Measurements from ENCODE around the gene OTOP2.
A peak's percentile ranks its signal among the peaks of the same experiment; 100 is the strongest.
"Not testable (repeated sequence)": the region's sequence is repeated elsewhere in the genome, so short reads cannot be mapped to it uniquely, and the experiment has no call there.

The OTOP2 gene

DNA sequence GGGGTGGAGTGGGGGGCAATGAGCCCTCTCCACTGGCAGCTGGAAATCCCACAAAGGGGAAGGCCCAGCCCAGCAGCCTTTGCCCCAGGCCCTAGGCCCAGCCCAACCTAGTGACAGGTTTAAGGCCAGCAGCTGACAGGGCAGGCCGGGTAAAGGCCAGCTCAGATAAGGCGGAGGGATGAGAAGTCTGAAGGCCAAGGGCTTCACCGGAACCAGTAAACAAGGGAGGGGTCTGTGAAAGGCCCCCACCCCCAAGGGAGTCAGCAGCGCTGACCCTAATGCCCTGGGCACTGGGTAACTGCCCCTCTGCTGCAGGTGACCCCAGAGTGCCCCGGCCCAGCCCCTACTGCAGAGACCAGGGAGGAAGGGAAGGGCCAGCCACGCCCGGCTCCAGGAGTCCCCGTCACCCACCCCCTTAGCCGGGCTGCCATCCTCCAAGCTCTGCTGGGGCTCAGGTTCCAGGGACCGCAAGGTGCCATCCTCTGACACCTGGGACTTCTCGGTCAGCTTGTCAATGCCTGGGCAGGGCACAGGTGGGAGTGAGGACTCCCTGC lies 29.1 kb downstream of the OTOP2 start:
- no peak for DNase-seq

GRCh38 chr17:74954115-74954514 lies 30.0 kb downstream of the OTOP2 start:
- no peak for DNase-seq

- DNase-seq: no peak
Measured at GRCh38 chr17:74954665-74955421, 30.8 kb downstream of the OTOP2 start.

- DNase-seq: no peak
Measured at GRCh38 chr17:74956093-74956492, 32.0 kb downstream of the OTOP2 start.

- peak; percentile 60 for DNase-seq
Measured at GRCh38 chr17:74957935-74958740, 34.1 kb downstream of the OTOP2 start.

- no peak for DNase-seq
Measured at GRCh38 chr17:74959826-74960515, 35.9 kb downstream of the OTOP2 start.

- DNase-seq: peak; percentile 78
Measured at GRCh38 chr17:74960570-74961342, 36.7 kb downstream of the OTOP2 start.

GRCh38 chr17:74961657-74962350 lies 37.7 kb downstream of the OTOP2 start:
- peak; percentile 85 for DNase-seq

- DNase-seq: no peak
Measured at GRCh38 chr17:74962622-74963394, 38.7 kb downstream of the OTOP2 start.

DNA sequence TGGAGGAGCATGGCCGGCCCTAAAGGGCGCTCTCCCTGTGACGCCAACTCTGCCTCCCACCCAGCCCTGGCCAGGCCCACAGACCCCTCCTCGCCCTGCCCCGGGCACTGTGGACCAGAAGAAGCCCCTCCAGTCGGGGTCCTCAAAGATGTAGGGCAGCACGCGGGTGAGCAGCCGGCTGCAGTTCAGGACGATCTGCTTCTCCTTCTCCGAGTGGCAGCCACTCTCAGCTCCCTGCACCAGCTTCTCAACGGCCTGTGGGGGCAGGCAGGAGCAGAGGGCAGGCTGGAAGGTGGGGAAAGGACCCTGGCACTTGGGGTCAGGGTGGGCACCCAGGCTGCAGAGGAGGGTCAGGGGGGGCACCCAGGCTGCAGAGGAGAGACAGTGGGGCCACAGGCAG lies 39.6 kb downstream of the OTOP2 start:
- no peak for DNase-seq

DNA sequence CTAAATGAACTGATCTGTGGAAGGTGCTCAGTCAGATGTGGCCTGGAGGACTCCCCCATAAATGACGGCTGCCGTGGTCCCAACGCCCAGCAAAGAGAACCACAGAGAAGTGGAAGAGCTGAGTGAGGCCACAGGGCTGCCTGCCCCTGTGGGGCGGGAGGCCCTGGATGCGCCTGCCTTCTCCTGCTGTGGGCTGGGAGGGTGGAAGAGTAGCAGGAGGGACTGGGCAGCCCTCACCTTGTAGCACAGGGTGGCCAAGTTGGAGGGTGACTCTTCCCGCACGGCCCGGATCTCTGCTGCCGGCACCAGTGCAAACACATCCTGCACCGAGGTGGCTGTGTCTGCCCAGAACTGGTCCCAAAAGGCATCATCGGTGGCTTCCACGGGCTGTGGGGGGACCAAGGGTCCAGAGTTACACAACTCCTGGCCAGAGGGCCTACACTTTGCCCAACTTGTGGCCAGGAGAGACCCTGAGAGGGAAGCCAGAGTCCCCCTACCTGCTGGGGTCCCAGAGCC lies 40.2 kb downstream of the OTOP2 start:
- DNase-seq: no peak

DNA sequence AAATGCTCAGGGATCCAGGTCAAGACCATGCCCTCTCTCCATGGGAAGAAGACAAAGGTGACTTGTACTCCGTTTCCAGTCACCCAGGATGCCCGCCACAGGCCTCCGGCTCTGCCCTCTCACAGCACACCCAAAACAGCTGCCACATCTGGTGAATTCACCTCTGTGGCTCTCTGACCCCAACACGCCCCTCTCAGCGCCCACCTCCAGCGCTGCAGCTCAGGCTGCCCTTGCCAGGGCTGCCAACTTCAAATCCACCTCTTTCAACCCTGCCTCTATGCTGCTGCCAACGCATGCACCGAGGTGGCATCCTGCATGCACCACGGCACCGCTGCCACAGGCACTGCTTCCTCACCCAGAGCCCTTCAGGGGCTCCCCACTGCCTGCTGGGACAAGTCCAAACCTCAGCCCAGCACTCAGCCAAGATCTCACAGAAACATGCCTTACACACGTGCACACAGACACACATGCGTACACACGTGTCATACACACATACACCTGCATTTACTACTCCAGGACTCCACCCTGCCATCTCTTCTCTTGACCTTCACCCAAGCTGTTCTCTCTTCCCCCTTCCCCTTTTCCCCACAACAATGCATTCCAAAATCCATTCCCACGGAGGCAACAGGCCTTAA lies 41.0 kb downstream of the OTOP2 start:
- no peak for DNase-seq

- no peak for DNase-seq
Measured at GRCh38 chr17:74968361-74968780, 44.3 kb downstream of the OTOP2 start.

GRCh38 chr17:74969501-74969900 lies 45.4 kb downstream of the OTOP2 start:
- not testable (repeated sequence) for DNase-seq

DNA sequence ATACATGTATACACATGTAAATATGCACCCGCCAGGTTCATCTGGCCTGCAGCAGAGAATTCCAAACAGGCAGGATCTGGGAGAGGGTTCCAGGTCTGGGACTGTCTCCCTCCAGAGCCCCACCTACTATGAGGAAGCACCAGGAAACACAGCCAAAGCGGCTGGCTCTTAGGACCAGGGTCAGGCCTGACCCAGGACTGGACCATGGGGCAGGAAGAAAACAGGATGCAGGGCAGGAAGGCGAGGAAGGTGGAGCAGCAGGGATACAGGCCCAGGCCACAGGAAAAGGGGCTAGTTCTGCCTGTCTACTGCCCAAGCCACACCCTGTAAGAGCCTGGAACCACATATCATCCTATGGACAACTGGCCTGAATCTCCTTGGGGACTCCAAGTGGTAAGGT lies 46.3 kb downstream of the OTOP2 start:
- no peak for DNase-seq

DNA sequence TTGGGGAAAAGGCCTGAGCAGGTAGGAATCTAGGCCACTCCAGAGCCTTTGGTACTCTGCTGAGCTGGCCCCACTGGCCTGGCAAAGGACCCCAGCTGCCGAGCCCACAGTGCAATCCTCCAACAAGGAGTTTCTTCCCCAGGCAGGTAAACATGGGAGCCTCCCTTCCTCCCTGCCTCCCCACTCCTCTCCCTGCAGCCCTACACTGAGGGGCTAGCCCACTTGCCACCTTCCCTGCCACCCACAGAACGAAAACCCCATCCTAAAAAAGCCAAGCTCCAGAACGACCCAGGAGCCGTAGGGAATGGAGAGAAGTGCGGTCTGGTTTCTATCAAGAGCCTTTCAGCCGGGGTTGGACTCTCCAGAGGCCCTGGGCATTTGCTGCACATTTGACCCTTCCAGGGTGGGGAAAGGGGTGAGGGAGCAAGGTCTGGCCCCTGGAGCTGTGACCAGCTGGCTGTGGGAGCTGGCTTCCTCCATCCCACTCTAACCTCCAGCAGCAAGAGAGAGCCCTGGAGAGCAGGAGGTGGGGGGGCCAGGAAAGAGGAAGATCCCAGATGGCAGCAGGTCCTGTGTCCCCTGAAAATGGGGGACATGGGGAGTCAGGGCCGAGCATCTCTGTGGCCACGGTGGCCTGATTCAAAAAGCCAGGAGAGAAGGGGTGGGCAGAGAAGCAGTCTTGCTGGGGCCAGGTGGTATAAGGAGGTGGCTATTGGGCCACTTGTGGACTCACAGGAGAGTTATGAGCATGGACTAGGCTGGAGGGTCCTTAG lies 47.2 kb downstream of the OTOP2 start:
- no peak for DNase-seq

- no peak for DNase-seq
Measured at GRCh38 chr17:74971842-74972106, 47.7 kb downstream of the OTOP2 start.

DNA sequence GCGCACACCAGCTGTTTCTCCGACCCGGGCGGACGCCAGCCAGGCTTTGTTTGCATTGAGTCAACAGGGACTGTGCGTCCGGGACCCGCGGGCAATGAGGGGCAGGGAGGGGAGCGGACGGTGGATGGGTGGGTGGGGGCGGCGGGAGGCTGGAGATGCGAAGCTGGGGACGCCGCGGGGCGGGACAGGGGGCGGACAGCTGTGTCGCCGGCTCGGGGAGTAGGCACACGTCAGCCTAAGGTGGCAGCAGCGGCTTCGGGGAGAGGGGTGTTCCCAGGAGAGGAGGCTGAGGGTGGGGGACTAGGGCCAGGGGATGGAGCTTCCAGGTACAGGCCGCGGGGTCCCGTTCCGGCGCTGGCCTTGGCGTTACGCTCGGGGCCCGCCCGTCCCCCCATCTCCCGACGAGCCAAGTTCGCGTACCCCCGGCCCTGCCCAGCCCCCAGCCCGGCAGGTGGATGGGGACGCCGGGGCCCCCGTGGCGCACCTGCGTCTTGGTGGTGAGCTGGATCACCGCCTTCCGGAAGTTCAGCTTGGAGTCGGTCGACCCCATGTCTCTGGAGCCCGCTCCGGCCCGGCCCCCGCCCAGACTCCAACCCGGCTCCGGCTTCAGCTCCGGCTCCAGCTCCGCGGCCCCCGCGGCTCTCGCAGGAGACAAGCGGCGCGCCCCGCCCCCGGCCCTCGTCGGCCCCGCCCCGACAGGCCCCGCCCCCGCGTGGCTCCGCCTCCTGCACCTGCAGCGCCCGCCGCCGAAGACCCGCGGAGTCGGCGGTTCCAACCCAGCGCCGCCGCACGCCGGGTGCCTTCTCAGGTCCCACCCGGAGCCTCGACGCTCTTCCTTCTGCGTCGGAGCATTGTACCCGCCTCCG lies 48.3 kb downstream of the OTOP2 start, which contains the start of gene HID1:
HID1 (minus strand) TSS at position 653 of the 866 bp plus-strand sequence; CDS start at position 550, 103 bp downstream.
- no peak for DNase-seq

DNA sequence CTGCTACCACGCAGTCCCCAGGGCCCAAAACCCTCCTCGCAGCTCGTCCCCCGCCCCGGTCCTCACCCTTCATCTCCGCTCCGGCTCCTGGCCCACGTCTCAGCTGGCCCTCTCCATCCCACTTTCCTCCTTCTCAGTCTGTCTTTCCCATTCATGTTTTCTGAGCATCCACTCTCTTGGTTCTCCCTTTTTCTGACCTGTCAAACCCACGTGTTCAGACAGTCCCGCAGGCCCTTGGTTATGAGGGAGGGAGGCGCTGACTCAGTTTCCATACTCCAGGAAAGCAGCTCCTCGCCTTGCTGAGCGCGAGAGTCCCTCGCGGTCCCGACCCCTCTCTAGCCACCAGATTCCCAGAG lies 48.9 kb downstream of the OTOP2 start:
- no peak for DNase-seq

Data from hematopoietic multipotent progenitor cell treated with erythropoietin and hydrocortisone succinate and interleukin-3 and kit ligand, for 8 days (in vitro differentiated cells).